Gastroesophageal sphincter (tissue), 3 donors: ENCODE data around the gene REELD1.

Experiments used
- CTCF ChIP-seq, 4 experiments: fragments of 200-600 bp in 2 of 4; fragments of 450-650 bp in 2 of 4; sonication (generic) in 1 of 4; IDR thresholded peaks; one replicate each; pipeline ENCODE4 v1.5.1; 2017 to 2019; ENCODE audit warnings: antibody characterized with exemption in 4 of 4, mild to moderate bottlenecking in 2 of 4, moderate library complexity in 2 of 4
- POLR2A ChIP-seq, 2 donors: fragments of 450-650 bp; IDR thresholded peaks; one replicate each; pipeline ENCODE4 v1.6.1; 2017; ENCODE audit warnings: antibody characterized with exemption in 2 of 2, mild to moderate bottlenecking in 2 of 2, moderate library complexity in 1 of 2
- POLR2AphosphoS5 ChIP-seq: sonication (generic); formaldehyde crosslinking; IDR thresholded peaks from one replicate; pipeline ENCODE4 v1.6.1; 2017; ENCODE audit warnings: antibody characterized with exemption

GRCh38 chr4:146186596-146186995 lies 27.7 kb upstream of the REELD1 start:
- TF ChIP-seq CTCF (IDR thresholded peaks at IDR 0.05): no peak
- TF ChIP-seq POLR2AphosphoS5: no peak
- TF ChIP-seq POLR2A (IDR thresholded peaks at IDR 0.05): no peak
